Stimulated activated CD4-positive, alpha-beta T cell treated with anti-CD3 and anti-CD28 coated beads, Interleukin-15, amount 100 ng/mL, for 48 hours (primary cell): ENCODE results near the gene WDFY3.
"Not testable (repeated sequence)": the region's sequence is repeated elsewhere in the genome, so short reads cannot be mapped to it uniquely, and the experiment has no call there.

Experiments
- DNase-seq, 2 donors: peaks; one replicate each; pipeline ENCODE4 v3.0.0-alpha.2; 2020; ENCODE audit warnings: low read depth in 2 of 2

WDFY3 gene

DNA sequence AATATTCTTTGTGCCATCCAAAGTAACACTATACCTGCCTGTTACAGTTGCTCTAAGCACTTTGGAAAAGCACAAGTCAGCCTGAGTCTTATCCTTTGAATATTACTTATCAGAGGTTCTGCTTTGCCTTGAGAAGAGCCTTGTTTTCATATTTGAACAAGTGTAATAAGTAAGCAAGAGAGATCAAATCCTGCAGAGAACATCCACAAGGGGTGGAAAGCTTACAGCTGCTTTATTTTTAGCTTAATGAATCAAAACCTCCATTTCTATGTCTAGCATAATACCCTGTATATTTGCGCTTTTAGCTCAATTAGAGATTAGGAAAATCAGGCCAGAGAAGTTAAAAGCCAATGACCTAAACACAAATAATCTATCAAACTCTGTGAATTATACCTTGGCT lies 243.8 kb downstream of the WDFY3 start:
- DNase-seq, result no peak

DNA sequence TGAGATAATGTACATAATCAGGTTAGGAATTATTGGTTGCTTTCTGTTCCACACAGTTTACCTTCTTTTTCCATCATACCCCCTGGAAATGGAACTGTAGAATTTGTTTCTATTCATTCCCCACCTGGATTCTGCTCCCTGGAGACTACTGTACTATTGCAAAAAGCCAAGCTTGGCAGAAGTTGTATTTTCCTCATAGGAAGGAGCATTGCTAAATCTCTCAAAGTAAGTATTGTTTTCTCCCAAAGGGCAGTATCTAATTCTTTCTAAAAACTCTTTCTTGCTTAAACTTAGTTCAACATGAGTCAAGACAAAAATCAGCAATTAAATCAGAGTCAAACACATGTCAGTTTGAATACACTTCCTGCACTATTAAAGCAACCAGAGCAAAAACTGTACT lies 247.4 kb downstream of the WDFY3 start:
- DNase-seq, result no peak

DNA sequence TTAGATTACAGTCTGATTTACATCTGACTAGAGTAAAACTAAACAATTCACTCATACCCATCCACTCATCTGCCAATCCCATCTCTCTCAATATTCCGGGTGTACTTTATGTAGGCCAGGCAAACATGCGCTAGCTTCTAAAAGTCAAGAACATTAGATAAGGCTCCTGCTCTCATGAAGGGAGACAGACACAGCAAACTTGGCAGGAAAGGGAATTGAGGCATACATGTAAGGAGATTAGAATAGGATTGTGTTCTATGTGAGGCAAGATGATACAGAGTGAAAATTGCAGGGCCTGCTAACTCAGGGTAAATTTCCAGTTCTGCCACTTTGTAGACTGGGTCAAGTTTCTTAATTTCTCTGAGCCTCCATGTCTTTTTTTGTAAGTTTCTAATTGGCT lies 247.8 kb downstream of the WDFY3 start:
- no peak for DNase-seq

DNA sequence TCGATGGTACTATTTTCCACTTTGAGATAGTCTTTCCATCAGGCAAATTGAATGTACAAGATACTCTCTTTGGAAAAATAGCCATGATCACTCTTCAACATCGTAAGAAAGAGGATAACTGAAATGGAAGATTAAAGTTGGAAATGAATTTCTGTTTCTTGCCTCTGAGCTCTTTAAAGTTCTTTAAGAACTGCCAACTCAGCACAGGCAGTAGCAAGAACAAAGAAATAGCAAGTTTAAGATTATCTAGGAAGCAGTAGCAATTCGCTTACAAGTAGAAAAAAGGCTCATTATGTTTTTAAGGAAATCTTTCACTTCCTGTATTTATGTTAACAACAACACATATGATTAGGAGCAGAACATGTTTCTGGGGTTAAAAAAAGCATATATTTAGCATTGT lies 255.9 kb downstream of the WDFY3 start:
- no peak for DNase-seq

DNA sequence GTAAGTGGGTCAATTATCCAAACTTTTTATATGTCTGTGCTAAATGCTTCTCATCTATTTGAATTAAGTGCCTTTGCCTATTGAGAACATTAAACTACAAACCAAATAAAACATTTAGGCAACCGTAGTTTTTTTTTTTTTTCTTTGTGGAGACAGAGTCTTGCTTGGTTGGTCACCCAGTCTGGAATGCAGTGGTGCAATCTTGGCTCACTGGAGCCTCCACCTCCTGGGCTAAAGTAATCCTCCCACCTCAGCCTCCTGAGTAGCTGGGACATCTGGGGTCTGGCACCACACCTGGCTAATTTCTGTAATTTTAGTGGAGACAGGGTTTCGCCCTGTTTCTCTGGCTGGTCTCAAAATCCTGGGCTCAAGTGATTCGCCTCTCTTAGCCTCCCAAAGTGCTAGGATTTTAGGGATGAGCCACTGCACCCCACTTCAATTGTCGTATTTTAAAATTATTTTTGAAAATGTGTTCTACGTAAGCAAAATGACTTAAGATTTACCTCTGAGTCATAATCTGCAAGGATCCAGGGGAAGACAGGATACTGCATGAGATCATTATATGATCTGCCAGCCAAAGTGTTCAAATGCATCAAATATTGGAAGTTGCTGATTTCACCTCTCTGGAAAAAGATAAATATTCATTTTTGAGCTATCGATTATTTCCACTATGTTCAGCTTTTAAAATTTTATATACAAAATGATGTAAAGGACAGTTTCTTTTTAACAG lies 257.9 kb downstream of the WDFY3 start:
- no peak for DNase-seq

DNA sequence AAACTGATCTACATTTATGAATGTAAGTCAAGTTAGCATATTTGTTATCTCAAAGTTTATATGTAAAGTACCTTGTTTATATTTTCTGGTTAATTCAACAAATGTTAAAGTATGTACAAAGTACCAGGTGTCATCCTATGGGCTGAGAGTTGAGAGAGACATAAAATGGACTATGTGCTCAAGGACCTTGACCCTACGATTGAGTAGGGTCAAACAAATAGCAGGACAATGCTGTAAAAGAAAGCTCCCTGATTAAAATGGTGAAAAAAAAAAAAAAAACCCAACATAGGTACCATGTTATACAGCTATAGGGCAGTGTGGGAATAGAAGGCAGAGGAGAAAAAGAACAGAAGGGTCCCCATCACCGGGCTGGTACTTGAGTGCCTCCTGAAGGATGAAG lies 260.2 kb downstream of the WDFY3 start:
- no peak for DNase-seq

DNA sequence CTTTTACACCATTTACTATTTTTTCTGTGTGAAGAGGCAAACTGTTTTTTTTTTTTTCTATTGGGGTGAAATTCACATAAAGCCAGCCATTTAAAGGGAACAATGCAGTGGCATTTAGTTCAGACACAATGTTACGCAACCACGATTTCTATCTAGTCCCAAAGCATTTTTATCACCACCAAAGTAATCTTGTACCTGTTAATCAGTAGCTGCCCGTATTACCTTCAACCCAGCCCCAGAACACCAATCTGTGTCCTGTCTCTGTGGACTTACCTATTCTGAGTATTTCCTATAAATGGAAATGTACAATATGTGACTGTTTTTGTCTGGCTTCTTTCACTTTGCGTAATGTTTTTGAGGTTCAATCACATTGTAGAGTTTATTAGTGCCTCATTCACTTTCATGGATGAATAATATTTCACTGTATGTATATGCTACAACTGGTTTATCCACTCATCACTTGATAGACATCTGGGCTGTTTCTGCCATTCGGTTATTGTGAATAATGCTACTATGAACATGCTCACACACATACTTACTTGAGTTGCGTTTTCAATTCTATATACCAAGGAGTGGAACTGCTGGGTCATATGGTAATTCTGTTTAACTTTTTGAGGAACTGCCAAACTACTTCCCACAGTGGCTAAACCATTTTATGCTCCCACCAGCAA lies 267.4 kb downstream of the WDFY3 start:
- no peak for DNase-seq

DNA sequence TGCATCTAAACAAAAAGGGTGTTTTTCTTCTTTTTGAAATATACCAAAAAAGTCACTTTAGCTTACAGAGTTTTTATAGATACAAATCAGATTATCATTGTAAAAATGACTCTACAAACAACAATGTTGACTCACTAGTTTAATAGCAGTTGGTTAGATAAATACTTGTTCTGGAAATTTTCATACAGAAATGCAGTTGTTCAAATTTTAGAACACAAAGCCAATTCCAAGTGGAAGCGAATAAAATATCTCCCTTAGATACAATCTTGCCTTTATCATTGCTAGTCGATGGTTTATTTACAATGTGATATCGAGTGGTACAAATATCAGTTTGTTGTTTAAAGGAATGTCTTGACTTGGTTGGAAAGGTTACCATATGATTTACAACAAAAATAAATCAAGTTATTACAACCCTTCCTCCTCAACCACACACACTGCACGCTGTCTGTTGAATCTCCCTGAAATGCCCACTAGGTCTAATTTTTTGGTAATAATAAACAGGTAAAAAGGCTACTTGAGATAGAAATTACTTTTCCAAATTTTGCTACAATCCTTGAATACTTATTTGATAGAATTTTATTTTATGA lies 268.8 kb downstream of the WDFY3 start:
- DNase-seq, result no peak

DNA sequence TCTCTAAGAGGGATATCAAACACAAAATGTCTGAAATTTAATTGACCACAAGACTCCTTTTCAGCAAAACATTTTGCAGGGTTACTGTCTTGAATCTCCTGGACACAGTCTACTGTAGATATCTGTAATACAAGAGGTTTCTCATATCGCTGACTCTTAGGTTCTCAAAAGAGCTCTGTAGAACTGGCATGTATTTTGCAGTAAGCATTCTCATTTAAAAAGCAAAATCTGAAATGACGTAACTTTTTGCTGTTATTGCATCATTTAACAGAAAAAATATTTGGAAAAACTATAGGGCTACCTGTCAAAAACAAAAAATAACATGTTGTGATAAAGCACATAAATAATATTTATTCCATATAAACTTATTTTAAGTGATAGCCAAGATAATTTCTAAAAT lies 269.3 kb downstream of the WDFY3 start:
- DNase-seq, result no peak

DNA sequence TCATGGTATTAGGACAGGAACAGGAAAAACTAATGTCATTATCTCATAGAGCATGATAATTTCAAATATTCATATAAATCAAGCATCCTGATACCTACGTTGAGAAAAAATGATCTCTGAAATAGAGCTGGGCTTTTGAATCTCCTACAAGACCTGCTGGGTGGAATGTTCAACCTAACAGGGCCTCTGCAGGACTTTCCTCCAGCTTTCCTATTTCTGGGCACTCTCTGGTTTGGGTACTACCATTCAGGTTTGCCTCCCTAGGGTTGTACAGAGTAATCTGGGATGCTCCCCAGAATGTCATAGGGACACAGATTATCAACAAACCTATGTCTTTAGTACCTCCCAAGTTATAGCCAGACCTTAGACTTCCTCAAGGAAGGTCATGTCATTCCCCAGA lies 274.7 kb downstream of the WDFY3 start:
- no peak for DNase-seq

DNA sequence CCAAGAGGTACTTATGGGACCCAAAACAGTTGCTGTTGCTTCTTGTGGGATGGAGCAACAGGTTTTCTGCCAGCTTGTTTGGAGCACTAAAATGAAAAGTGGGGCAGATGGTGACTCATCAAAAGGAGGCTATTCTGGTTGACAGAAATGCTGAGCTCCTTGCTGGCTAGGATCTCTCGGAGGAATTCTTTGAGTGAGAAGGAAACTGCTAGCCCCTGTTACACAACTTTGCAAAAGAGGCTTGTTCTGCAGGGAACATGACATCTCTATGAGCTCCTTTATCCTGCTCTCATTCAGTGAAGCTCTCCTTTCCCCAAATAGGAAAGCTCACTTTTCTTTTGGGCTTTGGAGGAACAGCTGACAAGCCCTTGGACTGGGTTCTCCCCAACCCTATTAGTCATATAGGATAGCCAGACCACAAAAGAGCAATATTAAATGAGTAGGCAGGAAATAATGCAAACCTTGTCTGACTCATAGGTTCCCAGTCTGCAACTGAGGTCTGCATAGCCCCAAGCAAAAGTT lies 275.3 kb downstream of the WDFY3 start:
- no peak for DNase-seq

DNA sequence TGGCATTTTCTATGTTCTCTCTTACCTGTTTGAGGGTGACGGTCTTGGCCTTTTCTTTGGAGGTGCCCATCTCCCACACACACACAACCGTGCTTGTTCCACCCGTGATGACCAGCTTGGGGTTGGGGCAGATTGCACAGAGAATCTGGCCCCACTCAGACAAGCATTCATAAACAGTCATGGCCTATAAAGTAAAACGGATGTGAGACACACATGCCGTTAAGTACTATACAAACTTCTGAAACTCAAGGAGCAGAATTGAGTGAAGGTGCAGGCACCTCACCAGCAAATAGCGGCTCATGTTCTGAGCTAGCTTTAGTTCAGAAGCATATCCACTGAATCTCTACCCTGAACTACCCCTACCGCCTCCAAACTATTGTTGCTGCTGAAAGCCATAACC lies 276.0 kb downstream of the WDFY3 start:
- DNase-seq, result no peak

DNA sequence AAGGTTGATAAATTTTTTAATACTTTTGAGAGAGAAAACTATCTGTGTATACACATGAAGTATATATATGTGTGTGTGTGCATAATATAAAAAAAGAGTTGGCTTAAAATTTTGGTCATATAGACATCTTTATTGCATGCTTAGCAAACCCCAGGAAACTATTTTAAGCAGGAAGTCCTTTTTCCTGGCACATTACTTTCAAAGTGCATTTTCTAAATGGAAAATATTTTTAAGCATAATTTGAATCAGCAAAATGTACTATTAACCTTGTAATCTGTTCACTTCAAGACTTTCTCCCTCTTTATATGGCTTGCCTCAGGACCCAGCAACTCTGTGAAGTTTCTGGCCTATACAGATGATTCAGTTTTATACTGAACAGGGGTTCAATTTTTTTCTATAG lies 277.3 kb downstream of the WDFY3 start:
- no peak for DNase-seq

DNA sequence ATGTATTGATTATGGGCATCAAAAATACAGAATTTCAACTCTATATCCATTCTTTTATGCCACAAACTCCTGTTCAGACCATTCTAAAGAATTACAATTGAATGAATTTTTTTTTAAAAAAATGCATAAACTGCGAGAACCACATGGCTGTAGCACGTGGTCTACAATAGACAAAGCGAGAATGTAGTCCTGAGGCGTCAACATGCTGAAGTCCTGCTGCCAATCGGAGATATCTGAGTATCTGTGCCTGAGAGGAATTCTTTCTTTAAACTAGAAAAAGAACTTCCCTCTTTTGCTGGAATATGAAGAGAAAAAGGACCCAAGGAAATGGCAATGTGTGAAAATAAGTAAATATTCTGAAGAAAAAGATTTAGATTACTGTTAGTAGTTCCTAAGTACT lies 277.9 kb downstream of the WDFY3 start:
- no peak for DNase-seq

DNA sequence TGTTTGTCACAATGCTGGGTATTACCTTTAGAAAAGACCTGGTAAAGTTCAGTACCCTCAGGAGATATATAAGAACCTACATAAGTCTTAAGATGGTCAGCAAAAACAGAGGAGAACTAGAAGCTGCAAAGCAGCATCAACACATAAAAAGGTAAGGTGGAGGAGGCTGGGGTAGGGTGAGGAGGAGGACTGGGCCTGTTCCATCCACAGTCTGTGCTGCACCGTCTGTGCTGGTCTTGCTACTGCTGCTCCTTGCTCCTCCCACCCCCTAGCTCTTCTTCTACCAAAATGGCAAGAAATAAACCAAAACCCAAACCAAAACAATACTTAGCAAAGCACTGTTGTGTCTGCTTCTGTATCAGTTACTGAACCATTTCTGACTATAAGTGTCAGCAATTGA lies 281.4 kb downstream of the WDFY3 start:
- no peak for DNase-seq

DNA sequence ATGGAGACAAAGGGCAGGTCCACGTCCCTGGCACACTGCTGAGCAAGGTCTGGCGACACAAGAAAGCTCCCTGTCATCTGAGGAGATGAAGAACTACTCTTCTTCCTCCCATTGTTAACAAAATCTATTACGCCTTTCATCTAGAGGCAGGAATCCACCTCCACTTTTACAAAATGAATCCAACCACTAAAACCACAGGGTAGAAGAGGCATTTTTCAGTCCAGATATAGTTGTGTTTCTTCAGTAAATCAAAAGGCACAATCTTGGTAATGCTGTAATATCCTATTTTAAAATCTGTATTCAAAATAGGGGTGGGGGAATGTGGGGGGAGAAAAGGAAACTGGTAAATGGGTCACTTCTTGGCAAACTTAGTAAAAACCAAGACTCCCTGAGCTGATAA lies 282.1 kb downstream of the WDFY3 start:
- DNase-seq, result no peak

DNA sequence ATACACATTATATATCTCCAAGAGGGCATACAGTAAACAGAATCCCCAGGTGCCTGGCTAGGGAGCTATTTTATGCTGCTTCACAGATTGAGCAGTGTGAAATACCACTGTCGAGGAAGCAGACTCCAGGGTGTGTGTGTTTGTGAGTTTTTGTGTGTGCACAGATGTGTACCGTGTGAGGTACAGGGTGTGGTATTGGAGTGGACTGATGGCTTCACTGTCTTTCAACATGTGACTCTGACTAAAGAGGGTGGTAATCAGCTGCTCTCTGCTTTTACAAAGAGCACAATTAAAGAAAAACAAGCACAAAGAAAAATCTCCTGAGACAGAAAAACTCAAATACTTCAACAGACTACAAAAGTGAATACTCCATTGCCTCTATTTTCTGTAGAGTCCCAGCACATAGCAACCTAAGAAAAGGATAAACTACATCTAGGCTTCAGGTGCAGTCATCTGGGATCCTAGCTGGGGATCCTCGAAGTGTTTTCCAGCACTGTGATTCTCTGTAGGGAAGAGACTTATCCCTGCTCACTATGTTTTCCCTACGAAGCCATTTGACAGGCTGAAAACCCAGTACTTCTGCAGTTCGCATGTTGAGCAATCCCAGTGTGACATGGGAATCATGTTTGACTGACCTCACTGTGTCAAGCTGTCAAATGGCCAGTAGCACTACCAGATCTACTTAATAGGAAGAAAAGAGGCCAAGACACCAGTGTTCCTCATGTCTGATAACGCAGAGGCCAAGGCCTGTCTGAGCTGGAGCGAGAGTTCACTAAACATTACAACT lies 283.2 kb downstream of the WDFY3 start:
- no peak for DNase-seq

DNA sequence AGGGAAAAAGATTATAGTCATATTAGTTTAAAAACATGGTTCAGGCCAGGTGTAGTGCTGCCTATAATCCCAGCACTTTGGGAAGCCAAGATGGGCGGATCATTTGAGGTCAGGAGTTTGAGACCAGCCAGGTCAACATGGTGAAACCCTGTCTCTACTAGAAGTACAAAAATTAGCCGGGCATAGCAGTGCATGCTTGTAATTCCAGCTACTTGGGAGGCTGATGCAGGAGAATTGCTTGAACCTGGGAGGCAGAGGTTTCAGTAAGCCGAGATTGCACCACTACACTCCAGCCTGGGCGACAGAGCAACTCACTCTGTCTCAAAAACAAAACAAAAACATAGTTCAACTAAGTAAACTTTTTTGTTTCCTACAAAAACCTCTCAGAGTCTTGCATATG lies 283.8 kb downstream of the WDFY3 start:
- not testable (repeated sequence) for DNase-seq

DNA sequence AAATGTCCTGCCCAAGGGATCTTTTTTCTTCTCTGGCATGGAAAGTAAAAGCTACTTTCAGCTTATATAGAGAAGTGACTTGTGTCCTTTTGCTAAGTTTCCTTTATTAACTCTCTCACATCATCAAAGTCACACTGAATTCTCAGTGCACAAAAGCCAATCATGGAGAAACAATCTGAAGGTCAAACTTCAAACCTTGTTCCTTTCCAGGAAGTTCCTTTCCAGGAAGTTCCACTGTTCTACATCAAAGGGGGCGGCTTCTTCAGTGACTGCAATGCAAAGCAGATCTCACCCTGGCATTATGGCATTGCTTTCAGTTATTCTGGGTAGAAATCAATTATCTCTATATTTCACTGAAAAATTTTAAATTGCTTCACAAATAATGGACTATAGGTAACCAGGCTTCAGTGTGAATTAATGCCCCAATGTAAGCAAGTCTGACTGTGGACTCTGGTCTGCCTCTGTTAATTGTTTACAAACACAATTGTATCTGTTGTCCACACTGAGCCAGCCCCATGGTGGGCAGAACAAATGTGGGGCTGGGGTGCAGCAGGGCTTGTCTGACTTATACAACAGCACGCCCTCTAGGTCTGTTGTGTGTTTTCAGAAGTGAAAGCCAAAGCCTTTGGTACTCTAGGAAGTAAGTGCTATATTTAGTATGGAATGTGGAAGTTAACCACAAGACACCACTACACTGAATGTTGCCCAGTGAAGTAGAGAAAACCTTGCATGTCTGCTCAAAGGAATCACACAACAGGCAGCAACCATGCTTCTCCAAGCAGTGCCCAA lies 284.8 kb downstream of the WDFY3 start:
- DNase-seq, result no peak

DNA sequence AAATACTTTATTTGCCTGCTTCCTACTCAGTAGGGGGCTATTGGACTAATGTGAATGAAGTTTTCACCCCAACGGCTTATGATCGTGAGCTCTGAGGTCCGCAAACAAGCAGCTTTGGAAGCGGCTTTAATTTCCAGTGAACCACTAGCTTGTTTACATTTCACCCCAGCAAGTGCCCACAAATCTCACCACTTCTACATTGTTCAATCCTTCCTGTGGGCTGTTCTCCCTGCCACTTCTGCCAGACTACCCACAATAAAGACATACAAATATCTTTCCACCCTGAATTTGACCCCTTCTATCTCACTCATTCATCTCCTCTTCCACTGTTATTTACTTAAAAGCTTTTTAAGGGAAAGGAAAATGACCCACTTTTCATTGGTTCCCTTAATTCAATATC lies 285.5 kb downstream of the WDFY3 start:
- no peak for DNase-seq

DNA sequence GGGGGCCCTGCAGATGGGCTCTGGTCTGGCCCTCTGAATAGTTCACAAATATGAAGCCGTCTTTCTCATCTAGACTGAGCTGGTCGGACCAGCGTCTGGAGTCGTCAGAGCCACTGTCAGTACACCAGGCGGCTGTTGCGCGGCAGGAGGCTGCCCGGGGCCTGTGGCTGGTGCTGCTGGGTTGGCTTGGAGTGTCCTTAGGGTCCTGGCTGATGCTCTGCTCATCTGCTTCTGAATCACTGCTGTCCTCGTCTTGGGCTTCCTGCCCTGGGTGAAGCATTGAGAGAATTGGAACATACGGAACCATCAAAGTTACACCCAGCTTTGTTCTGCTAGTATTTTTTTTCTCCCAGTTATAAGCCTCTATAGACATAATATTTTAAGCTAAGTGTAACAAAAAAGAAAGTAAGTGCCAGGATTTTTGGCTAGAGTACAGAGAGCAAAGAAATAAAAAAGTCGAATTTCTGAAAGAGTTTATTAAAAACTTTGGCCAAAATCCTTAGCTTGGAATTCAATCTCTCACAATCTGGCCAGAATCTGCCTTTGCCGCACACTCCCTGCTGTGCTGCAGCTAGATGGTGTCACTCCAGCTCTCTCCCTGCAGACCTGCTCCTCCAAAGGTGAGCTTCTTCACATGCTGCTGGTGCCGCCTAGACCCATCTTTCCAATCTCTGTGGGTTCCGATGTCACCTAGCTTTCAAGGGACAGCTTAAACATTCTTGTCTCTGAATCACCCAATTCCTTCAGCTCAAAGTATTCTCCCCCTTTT lies 287.3 kb downstream of the WDFY3 start:
- no peak for DNase-seq
